Measurements from ENCODE around the gene STT3B. TPM values are rescaled to one million over a fixed set of nuclear protein-coding genes. Genes with fewer than 3 reads are reported as not detected.

Gene STT3B
- total RNA-seq, 1 experiment from 2014 or later: 149 TPM

- H3K27ac ChIP-seq (ENCODE audit: low read length): no peak overlapping the region
- no peak for DNase-seq
- no peak for ATAC-seq
- H3K9ac ChIP-seq (ENCODE audit: low read length): no peak overlapping the region
- no peaks in the 10 kb centered on the region for H3F3A ChIP-seq (ENCODE audit: low read length, unreplicated experiment)
- no TSS peak for BruUV-seq (replicated peaks)
- peaks cover 11% of the 10 kb centered on the region for H3K9me3 ChIP-seq (ENCODE audit: low read length)
- no peak overlapping the region for H2AFZ ChIP-seq (ENCODE audit: low read length)
- ChIA-PET POLR2A (ENCODE audit: unreplicated experiment) (no interaction called here), CTCF (no interaction called here)
- no peak overlapping the region for H3K4me3 ChIP-seq (ENCODE audit: low read length)
- no peaks in the 10 kb centered on the region for H3K9me2 ChIP-seq (replicated peaks; ENCODE audit: low read length)
- H3K36me3 ChIP-seq (ENCODE audit: low read depth, low read length): peaks cover 15% of the 10 kb centered on the region
- intact Hi-C loops (cut with micrococcal nuclease): no loop called here
- H3K4me1 ChIP-seq (ENCODE audit: insufficient read depth, low read length): no peaks in the 10 kb centered on the region
- no peaks in the 10 kb centered on the region for H3K27me3 ChIP-seq (ENCODE audit: low read length)
- H4K20me1 ChIP-seq (ENCODE audit: low read length): no peaks in the 10 kb centered on the region
- no peak overlapping the region for H3K4me2 ChIP-seq (ENCODE audit: low read length)
- TF ChIP-seq EZH2 (IDR thresholded peaks at IDR 0.05; ENCODE audit: low read length, unreplicated experiment) (no peak), EZH2phosphoT487 (IDR thresholded peaks at IDR 0.05; ENCODE audit: borderline replicate concordance, low read length) (no peak), CTCF (conservative IDR thresholded peaks at IDR 0.05; ENCODE audit: low read depth, low read length) (no peak)
- no peaks in the 10 kb centered on the region for H3K79me2 ChIP-seq (ENCODE audit: low read length)
Observed at GRCh38 chr3:31659246-31659645, 126.5 kb downstream of the STT3B start.

- no peak for DNase-seq
- intact Hi-C loops (cut with micrococcal nuclease): no loop called here
- Histone ChIP-seq H3K9me2 (replicated peaks; ENCODE audit: low read length) (no peaks in the 10 kb centered on the region), H3K4me3 (ENCODE audit: low read length) (no peak overlapping the region), H4K20me1 (ENCODE audit: low read length) (no peaks in the 10 kb centered on the region), H3K9ac (ENCODE audit: low read length) (no peak overlapping the region), H2AFZ (ENCODE audit: low read length) (no peak overlapping the region), H3K79me2 (ENCODE audit: low read length) (no peaks in the 10 kb centered on the region), H3K27me3 (ENCODE audit: low read length) (no peaks in the 10 kb centered on the region), H3F3A (ENCODE audit: low read length, unreplicated experiment) (no peaks in the 10 kb centered on the region), H3K4me1 (ENCODE audit: insufficient read depth, low read length) (no peaks in the 10 kb centered on the region), H3K36me3 (ENCODE audit: low read depth, low read length) (no peaks in the 10 kb centered on the region; the same call in 1 of the 2 replicates), H3K4me2 (ENCODE audit: low read length) (no peak overlapping the region), H3K27ac (ENCODE audit: low read length) (no peak overlapping the region), H3K9me3 (ENCODE audit: low read length) (no peaks in the 10 kb centered on the region)
- ATAC-seq: no peak
- ChIA-PET POLR2A (ENCODE audit: unreplicated experiment) (no interaction called here), CTCF (no interaction called here)
- no TSS peak for BruUV-seq (replicated peaks)
- no peak for TF ChIP-seq EZH2phosphoT487 (IDR thresholded peaks at IDR 0.05; ENCODE audit: borderline replicate concordance, low read length)
- no peak for TF ChIP-seq CTCF (conservative IDR thresholded peaks at IDR 0.05; ENCODE audit: low read depth, low read length)
Observed at GRCh38 chr3:31661286-31661685, 128.6 kb downstream of the STT3B start.

GRCh38 chr3:31661993-31662670 lies 129.4 kb downstream of the STT3B start:
- BruUV-seq (replicated peaks): no TSS peak
- Histone ChIP-seq H3K9me3 (ENCODE audit: low read length) (no peaks in the 10 kb centered on the region), H3K4me2 (ENCODE audit: low read length) (no peak overlapping the region), H4K20me1 (ENCODE audit: low read length) (no peaks in the 10 kb centered on the region), H3F3A (ENCODE audit: low read length, unreplicated experiment) (no peaks in the 10 kb centered on the region), H3K27ac (ENCODE audit: low read length) (no peak overlapping the region), H3K4me3 (ENCODE audit: low read length) (no peak overlapping the region), H3K79me2 (ENCODE audit: low read length) (no peaks in the 10 kb centered on the region), H3K4me1 (ENCODE audit: insufficient read depth, low read length) (no peaks in the 10 kb centered on the region), H3K36me3 (ENCODE audit: low read depth, low read length) (no peaks in the 10 kb centered on the region; the same call in 1 of the 2 replicates), H3K9me2 (replicated peaks; ENCODE audit: low read length) (no peaks in the 10 kb centered on the region), H3K27me3 (ENCODE audit: low read length) (no peaks in the 10 kb centered on the region), H2AFZ (ENCODE audit: low read length) (no peak overlapping the region), H3K9ac (ENCODE audit: low read length) (no peak overlapping the region)
- ATAC-seq (no peak), DNase-seq (no peak)
- intact Hi-C loops (cut with micrococcal nuclease): no loop called here
- ChIA-PET CTCF (no interaction called here), POLR2A (ENCODE audit: unreplicated experiment) (no interaction called here)
- no peak for TF ChIP-seq CTCF (conservative IDR thresholded peaks at IDR 0.05; ENCODE audit: low read depth, low read length)
- TF ChIP-seq EZH2 (IDR thresholded peaks at IDR 0.05; ENCODE audit: low read length, unreplicated experiment): no peak
- TF ChIP-seq EZH2phosphoT487 (IDR thresholded peaks at IDR 0.05; ENCODE audit: borderline replicate concordance, low read length): no peak
